ENCODE data around the gene SLC16A13. TPM values are rescaled to one million over a fixed set of nuclear protein-coding genes. Genes with fewer than 3 reads are reported as not detected.
"Not testable (repeated sequence)": the region's sequence is repeated elsewhere in the genome, so short reads cannot be mapped to it uniquely, and the experiment has no call there.

SLC16A13 gene
- total and polyA plus RNA-seq, 8 donors: 3.7 to 21.5 (median 4.8) TPM

DNA sequence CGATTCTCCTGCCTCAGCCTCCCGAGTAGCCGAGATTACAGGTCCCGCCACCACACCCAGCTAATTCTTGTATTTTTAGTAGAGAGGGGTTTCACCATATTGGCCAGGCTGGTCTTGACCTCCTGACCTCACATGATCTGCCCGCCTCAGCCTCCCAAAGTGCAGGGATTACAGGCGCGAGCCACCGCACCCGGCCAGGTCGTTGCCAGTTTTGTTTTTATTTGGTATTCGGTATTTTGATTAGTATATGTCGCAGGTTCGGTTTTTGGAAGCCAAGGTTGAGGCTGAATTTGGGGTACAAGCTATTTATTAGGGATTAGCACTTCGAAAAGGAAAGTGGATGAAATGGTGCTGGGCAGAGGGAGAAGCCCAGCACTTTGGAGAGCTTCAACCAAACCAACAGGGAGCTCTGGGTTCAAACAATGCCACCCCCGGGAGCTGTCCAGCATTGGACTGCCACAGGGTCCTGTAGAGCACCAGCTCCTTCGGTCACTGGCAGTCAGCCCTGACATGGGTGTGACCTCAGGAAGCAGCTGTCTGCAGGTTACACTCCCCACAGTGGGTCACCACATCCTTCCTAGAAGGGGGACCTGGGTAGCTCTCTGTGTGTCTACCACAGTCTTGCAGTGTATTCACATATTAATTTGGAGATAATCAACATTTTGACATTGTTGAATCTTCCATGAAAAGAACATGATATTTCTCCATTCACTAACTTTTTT lies 45.7 kb downstream of the SLC16A13 start:
- TF ChIP-seq, protein P1, sequence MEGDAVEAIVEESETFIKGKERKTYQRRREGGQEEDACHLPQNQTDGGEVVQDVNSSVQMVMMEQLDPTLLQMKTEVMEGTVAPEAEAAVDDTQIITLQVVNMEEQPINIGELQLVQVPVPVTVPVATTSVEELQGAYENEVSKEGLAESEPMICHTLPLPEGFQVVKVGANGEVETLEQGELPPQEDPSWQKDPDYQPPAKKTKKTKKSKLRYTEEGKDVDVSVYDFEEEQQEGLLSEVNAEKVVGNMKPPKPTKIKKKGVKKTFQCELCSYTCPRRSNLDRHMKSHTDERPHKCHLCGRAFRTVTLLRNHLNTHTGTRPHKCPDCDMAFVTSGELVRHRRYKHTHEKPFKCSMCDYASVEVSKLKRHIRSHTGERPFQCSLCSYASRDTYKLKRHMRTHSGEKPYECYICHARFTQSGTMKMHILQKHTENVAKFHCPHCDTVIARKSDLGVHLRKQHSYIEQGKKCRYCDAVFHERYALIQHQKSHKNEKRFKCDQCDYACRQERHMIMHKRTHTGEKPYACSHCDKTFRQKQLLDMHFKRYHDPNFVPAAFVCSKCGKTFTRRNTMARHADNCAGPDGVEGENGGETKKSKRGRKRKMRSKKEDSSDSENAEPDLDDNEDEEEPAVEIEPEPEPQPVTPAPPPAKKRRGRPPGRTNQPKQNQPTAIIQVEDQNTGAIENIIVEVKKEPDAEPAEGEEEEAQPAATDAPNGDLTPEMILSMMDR (IDR thresholded peaks at IDR 0.05): no peak
- intact Hi-C loops (cut with DNase I): no loop called here
- H3K9me3 ChIP-seq: no peaks in the 10 kb centered on the region
- H3K4me1 ChIP-seq: peaks cover 0 to 15% of the 10 kb centered on the region in 2 donors
- H3K4me3 ChIP-seq: no peak overlapping the region
- no peak for DNase-seq
- no peaks in the 10 kb centered on the region for H3K36me3 ChIP-seq
- no peak overlapping the region for H3K27ac ChIP-seq
- no peaks in the 10 kb centered on the region for H3K27me3 ChIP-seq
- ATAC-seq: no peak

DNA sequence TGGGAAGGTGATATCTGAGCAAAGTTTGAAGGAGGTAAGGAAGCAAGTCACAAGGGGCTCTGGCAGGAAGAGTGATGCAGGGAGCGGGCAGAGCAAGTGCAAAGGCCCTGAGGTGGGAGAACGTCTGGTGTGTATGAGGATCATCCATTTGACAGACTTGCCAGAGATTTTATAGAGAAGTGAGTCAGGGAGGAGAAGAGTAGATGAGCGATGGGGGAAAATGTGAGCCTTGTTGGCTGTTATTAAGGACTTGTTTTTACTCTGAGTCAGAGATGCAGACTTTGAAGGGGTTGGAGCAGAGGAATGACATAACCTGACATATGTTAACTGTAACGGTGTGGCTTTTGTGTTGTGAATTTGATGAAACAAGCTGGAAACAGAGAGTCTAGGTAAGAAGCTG lies 47.8 kb downstream of the SLC16A13 start:
- intact Hi-C loops (cut with DNase I): no loop called here
- no peak for DNase-seq
- Histone ChIP-seq H3K4me3 (no peak overlapping the region), H3K27me3 (no peaks in the 10 kb centered on the region), H3K4me1 (peaks cover 0 to 15% of the 10 kb centered on the region in 2 donors), H3K36me3 (no peaks in the 10 kb centered on the region), H3K27ac (no peak overlapping the region), H3K9me3 (no peaks in the 10 kb centered on the region)
- ATAC-seq: no peak
- TF ChIP-seq, protein P1 (IDR thresholded peaks at IDR 0.05): no peak

DNA sequence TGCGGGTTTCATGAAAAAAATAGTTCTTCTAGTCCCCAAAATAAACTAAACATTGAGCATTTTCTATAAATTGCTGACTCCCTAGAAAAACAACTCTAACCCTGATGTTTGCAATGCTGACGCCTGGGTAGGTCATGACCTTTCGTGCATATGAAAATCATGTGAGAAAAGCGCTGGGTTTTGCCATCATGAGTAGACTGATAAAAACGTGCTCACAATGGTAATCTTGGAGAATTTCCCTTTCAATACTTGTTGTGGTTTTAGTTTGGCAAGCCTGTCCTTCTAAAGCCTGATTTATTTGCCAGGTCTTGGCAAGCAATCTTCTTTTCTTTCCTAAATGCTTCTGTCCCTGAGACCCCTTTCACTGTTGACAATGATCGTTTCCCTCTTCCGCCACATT lies 48.3 kb downstream of the SLC16A13 start:
- TF ChIP-seq, protein P1 (IDR thresholded peaks at IDR 0.05): no peak
- no peaks in the 10 kb centered on the region for H3K36me3 ChIP-seq
- H3K9me3 ChIP-seq: no peaks in the 10 kb centered on the region
- DNase-seq (no peak), ATAC-seq (peak; percentile 51)
- H3K27ac ChIP-seq: no peak overlapping the region
- intact Hi-C loops (cut with DNase I): no loop called here
- peaks cover 0 to 15% of the 10 kb centered on the region in 2 donors for H3K4me1 ChIP-seq
- H3K4me3 ChIP-seq: no peak overlapping the region
- H3K27me3 ChIP-seq: no peaks in the 10 kb centered on the region

DNA sequence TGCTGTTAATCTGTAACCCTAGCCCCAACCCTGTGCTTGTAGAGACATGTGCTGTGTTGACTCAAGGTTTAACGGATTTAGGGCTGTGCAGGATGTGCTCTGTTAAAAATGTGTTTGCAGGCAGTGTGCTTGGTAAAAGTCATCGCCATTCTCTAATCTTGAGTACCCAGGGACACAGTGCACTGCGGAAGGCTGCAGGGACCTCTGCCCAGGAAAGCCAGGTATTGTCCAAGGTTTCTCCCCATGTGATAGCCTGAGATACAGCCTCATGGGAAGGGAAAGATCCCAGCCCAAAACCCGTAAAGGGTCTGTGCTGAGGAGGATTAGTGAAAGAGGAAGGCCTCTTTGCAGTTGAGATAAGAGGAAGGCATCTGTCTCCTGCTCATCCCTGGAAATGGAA lies 52.6 kb downstream of the SLC16A13 start:
- H3K27ac ChIP-seq; H3K36me3 ChIP-seq; H3K9me3 ChIP-seq; intact Hi-C loops (cut with DNase I); ATAC-seq; H3K4me3 ChIP-seq; DNase-seq; H3K4me1 ChIP-seq; H3K27me3 ChIP-seq: not testable (repeated sequence)

DNA sequence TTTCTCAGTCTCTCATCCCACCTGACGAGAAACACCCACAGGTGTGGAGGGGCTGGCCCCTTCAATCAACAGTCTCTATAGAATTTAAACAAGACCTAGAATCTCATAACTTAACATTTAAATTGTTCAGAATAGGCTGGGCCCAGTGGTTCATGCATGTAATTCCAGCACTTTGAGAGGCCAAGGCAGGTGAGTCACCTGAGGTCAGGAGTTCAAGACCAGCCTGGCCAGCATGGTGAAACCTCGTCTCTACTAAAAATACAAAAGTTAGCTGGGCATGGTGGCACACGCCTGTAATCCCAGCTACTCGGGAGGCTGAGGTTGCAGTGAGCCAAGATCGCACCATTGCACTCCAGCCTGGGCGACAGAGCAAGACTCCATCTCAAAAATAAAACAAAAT lies 53.8 kb downstream of the SLC16A13 start:
- H3K27ac ChIP-seq; ATAC-seq; H3K36me3 ChIP-seq; H3K9me3 ChIP-seq; H3K4me3 ChIP-seq; DNase-seq; H3K27me3 ChIP-seq; intact Hi-C loops (cut with DNase I); H3K4me1 ChIP-seq: not testable (repeated sequence)

Other genes with a start within 250 kb of the SLC16A13 start
- 1 to 10 TPM in 1 of 2 donors, not detected in 1; 4.9 TPM for gene TEKT1, start 204.3 kb upstream of the SLC16A13 start, total RNA-seq
- gene TEKT1, start 204.3 kb upstream of the SLC16A13 start, polyA plus RNA-seq (ENCODE audit: insufficient read length in 6 of 6): 10 to 100 TPM in 1 of 6 donors, 1 to 10 TPM in 5; 1.4 to 13.6 (median 7.8) TPM
- gene ALOX12, start 40.0 kb upstream of the SLC16A13 start, total RNA-seq: under 1 TPM; 0.29 to 0.67 TPM
- 1 to 10 TPM; 2.8 to 4.4 (median 3.3) TPM for gene ALOX12, start 40.0 kb upstream of the SLC16A13 start, polyA plus RNA-seq (ENCODE audit: insufficient read length in 6 of 6)
- gene RNASEK, start 23.4 kb upstream of the SLC16A13 start, total RNA-seq: 100 to 1,000 TPM; 279 to 284 TPM
- 100 to 1,000 TPM; 127 to 151 (median 134) TPM for gene RNASEK, start 23.4 kb upstream of the SLC16A13 start, polyA plus RNA-seq (ENCODE audit: insufficient read length in 6 of 6)
- 10 to 100 TPM; 13.3 to 17.2 TPM for gene BCL6B, start 13.0 kb upstream of the SLC16A13 start, total RNA-seq
- 10 to 100 TPM; 35.1 to 45.9 (median 37.0) TPM for gene BCL6B, start 13.0 kb upstream of the SLC16A13 start, polyA plus RNA-seq (ENCODE audit: insufficient read length in 6 of 6)
- gene SLC16A11, start 8.1 kb downstream of the SLC16A13 start, total RNA-seq: 1 to 10 TPM; 1.2 to 2.5 TPM
- 1 to 10 TPM in 4 of 6 donors, under 1 TPM in 2; 0.74 to 1.5 (median 1.1) TPM for gene SLC16A11, start 8.1 kb downstream of the SLC16A13 start, polyA plus RNA-seq (ENCODE audit: insufficient read length in 6 of 6)
- 1 to 10 TPM; 7.8 to 9.6 TPM for gene CLEC10A, start 44.2 kb downstream of the SLC16A13 start, total RNA-seq
- 1 to 10 TPM; 2.0 to 3.6 (median 3.6) TPM for gene CLEC10A, start 44.2 kb downstream of the SLC16A13 start, polyA plus RNA-seq (ENCODE audit: insufficient read length in 6 of 6)
- 1 to 10 TPM; 1.0 to 2.7 TPM for gene ASGR2, start 78.8 kb downstream of the SLC16A13 start, total RNA-seq
- gene ASGR2, start 78.8 kb downstream of the SLC16A13 start, polyA plus RNA-seq (ENCODE audit: insufficient read length in 6 of 6): under 1 TPM; 0.34 to 0.76 (median 0.51) TPM
- gene ASGR1, start 143.4 kb downstream of the SLC16A13 start, total RNA-seq: 1 to 10 TPM; 2.4 to 7.7 TPM
- gene ASGR1, start 143.4 kb downstream of the SLC16A13 start, polyA plus RNA-seq (ENCODE audit: insufficient read length in 6 of 6): 10 to 100 TPM in 4 of 6 donors, 1 to 10 TPM in 2; 8.7 to 13.0 (median 11.0) TPM
- 10 to 100 TPM; 25.9 to 33.8 TPM for gene DLG4, start 183.8 kb downstream of the SLC16A13 start, total RNA-seq
- gene DLG4, start 183.8 kb downstream of the SLC16A13 start, polyA plus RNA-seq (ENCODE audit: insufficient read length in 6 of 6): 10 to 100 TPM; 35.6 to 60.0 (median 47.6) TPM
- gene ACADVL, start 183.9 kb downstream of the SLC16A13 start, total RNA-seq: 100 to 1,000 TPM; 610 to 654 TPM
- gene ACADVL, start 183.9 kb downstream of the SLC16A13 start, polyA plus RNA-seq (ENCODE audit: insufficient read length in 6 of 6): 100 to 1,000 TPM; 285 to 403 (median 362) TPM
- 10 to 100 TPM; 36.9 to 46.3 TPM for gene DVL2, start 198.5 kb downstream of the SLC16A13 start, total RNA-seq
- gene DVL2, start 198.5 kb downstream of the SLC16A13 start, polyA plus RNA-seq (ENCODE audit: insufficient read length in 6 of 6): 10 to 100 TPM; 51.7 to 59.7 (median 54.6) TPM
- 10 to 100 TPM; 31.1 to 45.4 TPM for gene PHF23, start 203.4 kb downstream of the SLC16A13 start, total RNA-seq
- 10 to 100 TPM; 32.8 to 51.2 (median 46.1) TPM for gene PHF23, start 203.4 kb downstream of the SLC16A13 start, polyA plus RNA-seq (ENCODE audit: insufficient read length in 6 of 6)
- 100 to 1,000 TPM; 545 to 559 TPM for gene GABARAP, start 206.4 kb downstream of the SLC16A13 start, total RNA-seq
- gene GABARAP, start 206.4 kb downstream of the SLC16A13 start, polyA plus RNA-seq (ENCODE audit: insufficient read length in 6 of 6): 100 to 1,000 TPM; 442 to 526 (median 470) TPM
- 100 to 1,000 TPM; 134 to 171 TPM for gene CTDNEP1, start 215.7 kb downstream of the SLC16A13 start, total RNA-seq
- 100 to 1,000 TPM; 133 to 154 (median 146) TPM for gene CTDNEP1, start 215.7 kb downstream of the SLC16A13 start, polyA plus RNA-seq (ENCODE audit: insufficient read length in 6 of 6)
- 10 to 100 TPM; 26.5 to 46.6 TPM for gene ELP5, start 216.2 kb downstream of the SLC16A13 start, total RNA-seq
- gene ELP5, start 216.2 kb downstream of the SLC16A13 start, polyA plus RNA-seq (ENCODE audit: insufficient read length in 6 of 6): 10 to 100 TPM; 36.6 to 49.7 (median 42.9) TPM
- gene CLDN7, start 226.5 kb downstream of the SLC16A13 start, total RNA-seq: 100 to 1,000 TPM; 187 to 197 TPM
- 10 to 100 TPM; 26.0 to 37.0 (median 34.8) TPM for gene CLDN7, start 226.5 kb downstream of the SLC16A13 start, polyA plus RNA-seq (ENCODE audit: insufficient read length in 6 of 6)
- gene SLC2A4, start 245.7 kb downstream of the SLC16A13 start, total RNA-seq: under 1 TPM; 0.60 to 0.85 TPM
- 1 to 10 TPM in 4 of 6 donors, under 1 TPM in 2; 0.93 to 1.5 (median 1.3) TPM for gene SLC2A4, start 245.7 kb downstream of the SLC16A13 start, polyA plus RNA-seq (ENCODE audit: insufficient read length in 6 of 6)

Measured in left lung (tissue), 10 donors.